Heart left ventricle (tissue), 16 donors: Measurements from ENCODE around the gene LRP2. TPM values are rescaled to one million over a fixed set of nuclear protein-coding genes. Genes with fewer than 3 reads are reported as not detected.

Experiments used
- ATAC-seq, 4 donors: fragments of 200-7000 bp; cut with Tn5 transposase; one replicate each; pipeline ENCODE4 v1.9.1; 2020 to 2022; ENCODE audit warnings: moderate library complexity in 4 of 4, mild to moderate bottlenecking in 3 of 4, moderate number of reproducible peaks in 1 of 4
- DNase-seq, 5 donors: peaks; one replicate each; pipeline ENCODE4 v3.0.0-alpha.2; 2020
- H3K27ac ChIP-seq, 12 donors: fragments of 200-600 bp; sonication (generic) in 4 of 12; one replicate each; pipeline versions ENCODE4 v1.5.0 to v1.8.0; 2016 to 2022; ENCODE audit warnings: mild to moderate bottlenecking in 2 of 12
- H3K27me3 ChIP-seq, 9 donors: fragments of 200-600 bp; sonication (generic) in 2 of 9; one replicate each; pipeline versions ENCODE4 v1.5.1 to v1.8.0; 2016 to 2022; ENCODE audit warnings: mild to moderate bottlenecking in 3 of 9
- H3K36me3 ChIP-seq, 9 donors: fragments of 200-600 bp; sonication (generic) in 2 of 9; one replicate each; pipeline versions ENCODE4 v1.5.0 to v1.8.0; 2018 to 2022; ENCODE audit warnings: mild to moderate bottlenecking in 2 of 9
- H3K4me1 ChIP-seq, 12 donors: fragments of 200-600 bp; sonication (generic) in 4 of 12; one replicate each; pipeline versions ENCODE4 v1.5.0 to v1.8.0; 2016 to 2022; ENCODE audit warnings: mild to moderate bottlenecking in 3 of 12
- H3K4me3 ChIP-seq, 12 donors: fragments of 200-600 bp; sonication (generic) in 4 of 12; one replicate each; pipeline versions ENCODE4 v1.5.0 to v1.8.0; 2017 to 2022; ENCODE audit warnings: mild to moderate bottlenecking in 9 of 12, moderate library complexity in 4 of 12
- H3K9me3 ChIP-seq, 12 donors: fragments of 200-600 bp; sonication (generic) in 4 of 12; one replicate each; pipeline versions ENCODE4 v1.5.0 to v1.8.0; 2016 to 2022; ENCODE audit warnings: mild to moderate bottlenecking in 1 of 12
- POLR2A ChIP-seq, 2 donors: fragments of 450-650 bp; IDR thresholded peaks; one replicate each; pipeline ENCODE4 v1.6.1; 2017; ENCODE audit warnings: antibody characterized with exemption in 2 of 2, mild to moderate bottlenecking in 2 of 2, moderate library complexity in 2 of 2
- WGBS, 4 donors: extraction: QIAGEN DNeasy Blood & Tissue Kit in 2 of 4; methylation state at CpG; one replicate each; pipeline versions ENCODE4 v1.1.5 to v1.1.7; 2013 to 2018; 5-methylcytosine and 5-hydroxymethylcytosine counted together
- intact Hi-C, 10 donors: fragments of 100-400 bp; cut with DNase I; formaldehyde crosslinking; loops; one replicate each; pipeline versions ENCODE4 v1.11.1 to v1.14.2; 2022
- polyA plus RNA-seq, 2 donors: library from polyadenylated mRNA; stranded (reverse); fragments of 200-250 nt; gene quantifications; one replicate each; pipeline ENCODE4 v1.2.3, GENCODE V29; 2013
- total RNA-seq, 9 donors: library from RNA; depleted of rRNA in 2 of 9; stranded (reverse); fragments of >200 nt in 2 of 9; fragmentation: NEBNext Ultra II Directional in 3 of 9; extraction: Animal tissue kit (Norgen Biotek cat#: 25700) in 3 of 9; gene quantifications; one replicate each; pipeline versions ENCODE4 v1.1.0 to v1.2.4, GENCODE V29; 2016 to 2023
- TF ChIP-seq, protein P1 (sequence below), 12 donors: fragments of 200-600 bp; sonication (generic) in 4 of 12; IDR thresholded peaks; one replicate each; pipeline versions ENCODE4 v1.5.0 to v1.8.0; 2018 to 2022; ENCODE audit warnings: antibody characterized with exemption in 12 of 12, mild to moderate bottlenecking in 5 of 12
- donor health status: ischemic (EF 13 %, LVEDD 7.1; RV severe dilation, severe dysfunction).
- donor health status: healthy with polysubstance abuse.
- donor health status: DM: no; HTN: yes; CAD: no.
- donor health status: DM: no; HTN: no; CAD: no.
- donor health status: ischemic (EF 25% LVEDD 6.9; RV normal size, moderate dysfunction).
- donor health status: ischemic (EF 25% LVEDD 5.7; RV mildly dilated, moderate dysfunction).
- donor health status: healthy.
- donor health status: DM: yes; HTN: yes; CAD: no.
- donor health status: ischemic (EF 35%, LVEDD 5.7; RV mildly dilated, moderate dysfunction).
- donor health status: nonischemic (EF 11% LVEDD 7.7; RV severe dilation, severe dysfunction).
- donor health status: DM: yes; HTN: yes; CAD: no.
- donor health status: PGD.
- donor health status: ischemic (EF 29% LVEDD 5.4; RV normal size, mild dysfunction).
- donor health status: nonischemic (EF 23%, LVEDD 6.1; RV moderate dilation, normal function).

Gene LRP2
- total and polyA plus RNA-seq, 11 donors = 0.01 to 13.6 (median 0.09) TPM; not detected in 5

DNA sequence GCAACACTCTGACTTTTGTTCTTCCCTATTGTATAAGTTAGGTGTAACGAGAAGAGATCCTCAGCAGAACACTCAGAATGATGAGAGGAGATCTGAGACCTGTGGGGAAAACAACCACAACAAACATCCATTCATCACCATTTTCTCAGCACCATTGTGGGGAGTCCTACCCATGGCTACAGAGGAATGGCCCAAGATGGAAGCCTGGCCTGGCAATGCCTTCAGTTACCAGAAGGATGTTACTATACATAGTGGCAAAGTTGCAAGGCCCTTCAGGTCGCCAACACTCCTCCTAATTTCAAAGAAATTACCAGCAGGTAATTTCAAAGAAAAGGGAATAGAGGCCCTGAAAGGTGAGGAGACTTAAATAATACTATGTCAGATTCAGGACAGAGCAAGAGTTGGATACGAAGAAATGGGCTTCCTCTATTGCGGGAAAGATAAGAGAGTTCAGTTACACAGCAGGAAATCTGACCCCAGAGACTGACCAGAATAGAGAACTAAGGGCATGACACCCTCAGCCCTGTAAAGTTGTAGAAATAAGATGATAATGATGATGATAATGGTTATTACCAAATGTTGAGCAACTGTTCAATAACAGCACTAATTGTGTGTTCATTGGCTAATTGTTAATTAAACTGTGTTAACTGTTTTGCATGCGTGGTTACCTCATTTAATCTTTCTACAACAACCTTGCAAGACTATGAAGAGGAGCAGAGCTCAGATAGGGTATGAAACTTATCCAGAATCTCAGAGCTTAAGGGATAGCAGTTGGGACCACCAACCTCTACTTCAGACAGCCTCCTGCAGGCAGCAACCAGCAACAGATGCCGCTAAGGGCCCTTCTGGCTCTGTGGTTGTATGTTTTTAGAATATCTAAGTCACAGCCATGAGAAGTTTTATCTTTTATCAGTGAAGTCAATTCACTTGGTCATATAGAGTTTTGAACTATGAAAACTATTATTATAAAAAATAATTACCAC is 255.5 kb downstream of the LRP2 start:
- ATAC-seq (no peak), DNase-seq (no peak)
- intact Hi-C loops = loop anchor here in 8 of 10 donors (5.0 to 10.0 kb wide), 6 partner anchors 35 to 288 kb away; no protein-coding TSS in a partner anchor
- Histone ChIP-seq H3K27me3 (no peaks in the 10 kb centered on the region), H3K4me1 (peaks cover 0 to 55% (median 0%) of the 10 kb centered on the region in 12 donors), H3K9me3 (no peaks in the 10 kb centered on the region), H3K27ac (peak overlapping the region in 1 of 12 donors; percentile 50), H3K4me3 (no peak overlapping the region), H3K36me3 (no peaks in the 10 kb centered on the region)
- WGBS, 4 donors = 77 to 82% (median 78%) methylated on average over 6 of the region's 6 CpGs
- TF ChIP-seq, protein P1, sequence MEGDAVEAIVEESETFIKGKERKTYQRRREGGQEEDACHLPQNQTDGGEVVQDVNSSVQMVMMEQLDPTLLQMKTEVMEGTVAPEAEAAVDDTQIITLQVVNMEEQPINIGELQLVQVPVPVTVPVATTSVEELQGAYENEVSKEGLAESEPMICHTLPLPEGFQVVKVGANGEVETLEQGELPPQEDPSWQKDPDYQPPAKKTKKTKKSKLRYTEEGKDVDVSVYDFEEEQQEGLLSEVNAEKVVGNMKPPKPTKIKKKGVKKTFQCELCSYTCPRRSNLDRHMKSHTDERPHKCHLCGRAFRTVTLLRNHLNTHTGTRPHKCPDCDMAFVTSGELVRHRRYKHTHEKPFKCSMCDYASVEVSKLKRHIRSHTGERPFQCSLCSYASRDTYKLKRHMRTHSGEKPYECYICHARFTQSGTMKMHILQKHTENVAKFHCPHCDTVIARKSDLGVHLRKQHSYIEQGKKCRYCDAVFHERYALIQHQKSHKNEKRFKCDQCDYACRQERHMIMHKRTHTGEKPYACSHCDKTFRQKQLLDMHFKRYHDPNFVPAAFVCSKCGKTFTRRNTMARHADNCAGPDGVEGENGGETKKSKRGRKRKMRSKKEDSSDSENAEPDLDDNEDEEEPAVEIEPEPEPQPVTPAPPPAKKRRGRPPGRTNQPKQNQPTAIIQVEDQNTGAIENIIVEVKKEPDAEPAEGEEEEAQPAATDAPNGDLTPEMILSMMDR (IDR thresholded peaks at IDR 0.05) = no peak
- TF ChIP-seq POLR2A (IDR thresholded peaks at IDR 0.05) = no peak

DNA sequence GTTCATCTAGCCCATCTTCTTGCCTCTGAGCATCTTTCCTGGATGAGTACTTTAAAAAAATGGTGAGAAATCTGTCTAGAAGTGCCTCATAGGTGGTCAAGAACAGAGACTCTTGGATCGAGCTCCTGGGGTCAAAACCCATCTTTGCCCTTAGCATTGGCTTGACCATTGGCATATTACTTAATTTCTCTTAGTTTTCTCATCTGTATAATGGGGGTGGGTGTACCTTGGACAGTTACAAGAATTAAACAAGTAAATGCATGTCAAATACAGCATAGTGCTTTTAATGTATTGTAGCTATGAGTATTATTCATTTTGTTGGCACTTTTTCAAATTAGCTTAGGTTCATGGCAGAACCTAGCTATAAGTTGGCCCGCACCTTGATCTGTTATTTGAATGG is 256.2 kb downstream of the LRP2 start:
- WGBS, 4 donors = 85 to 90% (median 88%) methylated on average over 2 of the region's 2 CpGs
- ATAC-seq = no peak
- H3K36me3 ChIP-seq = no peaks in the 10 kb centered on the region
- no peak for DNase-seq
- no peak overlapping the region for H3K4me3 ChIP-seq
- H3K4me1 ChIP-seq = peaks cover 0 to 55% (median 0%) of the 10 kb centered on the region in 12 donors
- intact Hi-C loops = loop anchor here in 8 of 10 donors (5.0 to 10.0 kb wide), 6 partner anchors 36 to 289 kb away; no protein-coding TSS in a partner anchor
- no peaks in the 10 kb centered on the region for H3K9me3 ChIP-seq
- TF ChIP-seq, protein P1 (IDR thresholded peaks at IDR 0.05) = no peak
- TF ChIP-seq POLR2A (IDR thresholded peaks at IDR 0.05) = no peak
- H3K27me3 ChIP-seq = no peaks in the 10 kb centered on the region
- peak overlapping the region in 2 of 12 donors; percentile 3 to 50 for H3K27ac ChIP-seq

DNA sequence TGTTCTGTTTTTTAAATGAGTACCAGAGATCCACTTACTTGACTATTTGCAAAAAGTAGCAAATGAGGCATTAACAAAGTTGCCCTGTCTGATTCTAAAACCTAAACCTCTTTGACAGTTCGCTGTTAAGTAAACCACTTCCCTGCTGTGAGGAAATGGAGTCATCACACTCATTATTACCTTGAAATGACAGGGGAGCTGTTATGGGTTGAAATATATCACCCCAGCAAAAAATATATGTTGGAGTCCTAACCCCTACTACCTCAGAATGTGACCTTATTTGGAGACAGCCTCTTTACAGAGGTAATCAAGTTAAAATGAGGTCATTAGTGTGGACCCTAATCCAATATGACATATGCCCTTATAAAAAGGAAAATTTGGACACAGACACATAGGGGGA is 256.9 kb downstream of the LRP2 start:
- Histone ChIP-seq H3K9me3 (no peaks in the 10 kb centered on the region), H3K27ac (peak overlapping the region in 2 of 12 donors; percentile 3 to 50), H3K27me3 (no peaks in the 10 kb centered on the region), H3K4me1 (peaks cover 0 to 58% (median 0%) of the 10 kb centered on the region in 12 donors), H3K36me3 (no peaks in the 10 kb centered on the region), H3K4me3 (no peak overlapping the region)
- DNase-seq (no peak), ATAC-seq (no peak)
- intact Hi-C loops = loop anchor here in 8 of 10 donors (5.0 to 10.0 kb wide), 6 partner anchors 37 to 289 kb away; no protein-coding TSS in a partner anchor
- TF ChIP-seq, protein P1 (IDR thresholded peaks at IDR 0.05) = no peak
- TF ChIP-seq POLR2A (IDR thresholded peaks at IDR 0.05) = no peak
- WGBS, 4 donors = 76 to 85% (median 83%) methylated on average over 1 of the region's 1 CpG

DNA sequence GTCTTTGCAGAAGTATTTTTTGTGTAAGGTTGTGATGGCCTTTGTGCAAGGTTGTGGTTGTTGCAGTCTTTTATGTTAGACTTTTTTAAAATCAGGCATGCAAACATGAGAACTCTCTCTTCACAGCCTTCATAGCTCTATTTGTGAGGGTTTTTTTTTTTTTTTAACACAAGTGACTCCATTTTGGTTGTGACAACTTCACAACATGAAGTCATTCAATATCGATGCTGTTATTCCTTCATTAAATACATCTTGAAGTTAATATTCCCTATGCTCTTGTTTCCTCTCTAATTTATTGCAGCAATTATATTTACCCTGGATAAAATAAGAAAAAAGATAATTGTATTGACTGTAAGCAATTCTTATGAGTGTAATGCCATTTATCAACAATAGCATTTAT is 257.5 kb downstream of the LRP2 start:
- H3K4me1 ChIP-seq = peaks cover 0 to 61% (median 0%) of the 10 kb centered on the region in 12 donors
- TF ChIP-seq, protein P1 (IDR thresholded peaks at IDR 0.05) = no peak
- no peak for TF ChIP-seq POLR2A (IDR thresholded peaks at IDR 0.05)
- WGBS, 4 donors = 90 to 97% (median 94%) methylated on average over 1 of the region's 1 CpG
- no peak for ATAC-seq
- no peak overlapping the region for H3K4me3 ChIP-seq
- no peaks in the 10 kb centered on the region for H3K36me3 ChIP-seq
- DNase-seq = no peak
- H3K27me3 ChIP-seq = no peaks in the 10 kb centered on the region
- H3K27ac ChIP-seq = peak overlapping the region in 1 of 12 donors; percentile 50
- no peaks in the 10 kb centered on the region for H3K9me3 ChIP-seq
- intact Hi-C loops = loop anchor here in 8 of 10 donors (5.0 to 10.0 kb wide), 6 partner anchors 37 to 290 kb away; no protein-coding TSS in a partner anchor
